Stomach (tissue), 9 donors: ENCODE data around the gene RPP30. TPM values are rescaled to one million over a fixed set of nuclear protein-coding genes. Genes with fewer than 3 reads are reported as not detected.

Experiments
- DNase-seq, 2 donors: peaks; one replicate each; pipeline versions ENCODE4 v3.0.0 to v3.0.0-alpha.2; 2013 to 2019
- H3K27ac ChIP-seq, 5 donors: fragments of 200-600 bp in 4 of 5; sonication (generic) in 4 of 5; one replicate each; pipeline ENCODE4 v1.5.1; 2013 to 2019; ENCODE audit warnings: mild to moderate bottlenecking in 1 of 5, moderate library complexity in 1 of 5
- H3K27me3 ChIP-seq, 3 donors: fragments of 200-600 bp; sonication (generic); one replicate each; pipeline ENCODE4 v1.5.1; 2017 to 2019; ENCODE audit warnings: mixed run types in 1 of 3
- H3K36me3 ChIP-seq, 4 donors: fragments of 200-600 bp; sonication (generic); 1 replicate in 3 of 4; 2 replicates in 1 of 4; pipeline ENCODE4 v1.5.1; 2016 to 2019
- H3K4me1 ChIP-seq, 4 donors: fragments of 200-600 bp; sonication (generic); one replicate each; pipeline ENCODE4 v1.5.1; 2016 to 2019
- H3K4me3 ChIP-seq, 4 donors: fragments of 200-600 bp; sonication (generic) in 3 of 4; one replicate each; pipeline ENCODE4 v1.5.1; 2016 to 2019; ENCODE audit warnings: mild to moderate bottlenecking in 1 of 4
- H3K9me3 ChIP-seq, 4 donors: fragments of 200-600 bp; sonication (generic); one replicate each; pipeline ENCODE4 v1.5.1; 2016 to 2019
- EP300 ChIP-seq: sonication (generic); formaldehyde crosslinking; IDR thresholded peaks from one replicate; pipeline ENCODE4 v1.6.1; 2017; ENCODE audit warnings: antibody characterized with exemption
- POLR2A ChIP-seq, 4 donors: fragments of 450-650 bp; IDR thresholded peaks; one replicate each; pipeline ENCODE4 v1.6.1; 2016; ENCODE audit warnings: antibody characterized with exemption in 4 of 4, control low read depth in 2 of 4, mild to moderate bottlenecking in 1 of 4, moderate library complexity in 1 of 4
- POLR2AphosphoS5 ChIP-seq, 3 donors: sonication (generic); formaldehyde crosslinking; IDR thresholded peaks; one replicate each; pipeline ENCODE4 v1.6.1; 2016; ENCODE audit warnings: antibody characterized with exemption in 3 of 3
- WGBS, 5 donors: extraction: QIAGEN DNeasy Blood & Tissue Kit in 3 of 5; methylation state at CpG; one replicate each; pipeline versions ENCODE4 v1.1.5 to v1.1.7; 2013 to 2018; 5-methylcytosine and 5-hydroxymethylcytosine counted together
- intact Hi-C: fragments of 100-400 bp; cut with DNase I; formaldehyde crosslinking; loops from one replicate; pipeline ENCODE4 v1.15.1; 2023; ENCODE audit warnings: low total_unique reads
- polyA plus RNA-seq, 3 donors: library from polyadenylated mRNA; stranded (reverse); fragments of 200-250 nt; gene quantifications; one replicate each; pipeline ENCODE4 v1.2.3, GENCODE V29; 2013
- total RNA-seq, 5 donors: library from RNA; depleted of rRNA; stranded (reverse); fragments of >200 nt; gene quantifications; one replicate each; pipeline versions ENCODE4 v1.1.0 to v1.2.3, GENCODE V29; 2014 to 2016
- TF ChIP-seq, protein P1 (sequence below), 7 experiments: fragments of 450-650 bp in 4 of 7; fragments of 200-600 bp in 3 of 7; sonication (generic) in 3 of 7; IDR thresholded peaks; one replicate each; pipeline ENCODE4 v1.5.1; 2016 to 2019; ENCODE audit warnings: antibody characterized with exemption in 7 of 7, control low read depth in 2 of 7, mild to moderate bottlenecking in 1 of 7
- donor health status: healthy with polysubstance abuse.
- donor health status: Bipolar disorder and iron deficiency.
- donor health status: healthy.

The RPP30 gene
- total and polyA plus RNA-seq, 8 donors = 8.8 to 53.4 (median 24.1) TPM

GRCh38 chr10:90914992-90915765, 43.4 kb downstream of the RPP30 start:
- peaks cover 0 to 13% (median 3%) of the 10 kb centered on the region in 4 donors for H3K4me1 ChIP-seq
- DNase-seq = no peak
- H3K27me3 ChIP-seq = peaks cover 0 to 23% (median 4%) of the 10 kb centered on the region in 3 donors
- no peaks in the 10 kb centered on the region for H3K9me3 ChIP-seq
- 78 to 86% (median 83%) methylated on average over 9 to 10 of the region's 10 CpGs for WGBS, 5 donors
- H3K27ac ChIP-seq = no peak overlapping the region
- TF ChIP-seq EP300 (no peak), POLR2AphosphoS5 (IDR thresholded peaks at IDR 0.05) (no peak), POLR2A (IDR thresholded peaks at IDR 0.05) (no peak)
- TF ChIP-seq, protein P1, sequence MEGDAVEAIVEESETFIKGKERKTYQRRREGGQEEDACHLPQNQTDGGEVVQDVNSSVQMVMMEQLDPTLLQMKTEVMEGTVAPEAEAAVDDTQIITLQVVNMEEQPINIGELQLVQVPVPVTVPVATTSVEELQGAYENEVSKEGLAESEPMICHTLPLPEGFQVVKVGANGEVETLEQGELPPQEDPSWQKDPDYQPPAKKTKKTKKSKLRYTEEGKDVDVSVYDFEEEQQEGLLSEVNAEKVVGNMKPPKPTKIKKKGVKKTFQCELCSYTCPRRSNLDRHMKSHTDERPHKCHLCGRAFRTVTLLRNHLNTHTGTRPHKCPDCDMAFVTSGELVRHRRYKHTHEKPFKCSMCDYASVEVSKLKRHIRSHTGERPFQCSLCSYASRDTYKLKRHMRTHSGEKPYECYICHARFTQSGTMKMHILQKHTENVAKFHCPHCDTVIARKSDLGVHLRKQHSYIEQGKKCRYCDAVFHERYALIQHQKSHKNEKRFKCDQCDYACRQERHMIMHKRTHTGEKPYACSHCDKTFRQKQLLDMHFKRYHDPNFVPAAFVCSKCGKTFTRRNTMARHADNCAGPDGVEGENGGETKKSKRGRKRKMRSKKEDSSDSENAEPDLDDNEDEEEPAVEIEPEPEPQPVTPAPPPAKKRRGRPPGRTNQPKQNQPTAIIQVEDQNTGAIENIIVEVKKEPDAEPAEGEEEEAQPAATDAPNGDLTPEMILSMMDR (IDR thresholded peaks at IDR 0.05) = no peak
- intact Hi-C loops = no loop called here
- no peaks in the 10 kb centered on the region for H3K36me3 ChIP-seq
- no peak overlapping the region for H3K4me3 ChIP-seq

GRCh38 chr10:90915766-90916075, 43.9 kb downstream of the RPP30 start:
- Histone ChIP-seq H3K36me3 (no peaks in the 10 kb centered on the region), H3K9me3 (no peaks in the 10 kb centered on the region), H3K4me3 (no peak overlapping the region), H3K27me3 (peaks cover 0 to 27% (median 4%) of the 10 kb centered on the region in 3 donors), H3K4me1 (peaks cover 0 to 13% (median 3%) of the 10 kb centered on the region in 4 donors), H3K27ac (no peak overlapping the region)
- 60 to 83% (median 74%) methylated on average over 10 to 11 of the region's 11 CpGs for WGBS, 5 donors
- TF ChIP-seq POLR2AphosphoS5 (IDR thresholded peaks at IDR 0.05) = no peak
- no peak for TF ChIP-seq EP300
- TF ChIP-seq, protein P1 (IDR thresholded peaks at IDR 0.05) = no peak
- TF ChIP-seq POLR2A (IDR thresholded peaks at IDR 0.05) = no peak
- no peak for DNase-seq
- intact Hi-C loops = no loop called here

GRCh38 chr10:90916392-90917237, 44.8 kb downstream of the RPP30 start:
- intact Hi-C loops = no loop called here
- Histone ChIP-seq H3K27ac (no peak overlapping the region), H3K27me3 (peaks cover 0 to 34% (median 4%) of the 10 kb centered on the region in 3 donors), H3K4me1 (peaks cover 0 to 9% (median 2%) of the 10 kb centered on the region in 4 donors), H3K9me3 (no peaks in the 10 kb centered on the region), H3K36me3 (no peaks in the 10 kb centered on the region), H3K4me3 (no peak overlapping the region)
- no peak for DNase-seq
- 79 to 85% (median 82%) methylated on average over 6 of the region's 6 CpGs for WGBS, 5 donors
- no peak for TF ChIP-seq POLR2AphosphoS5 (IDR thresholded peaks at IDR 0.05)
- TF ChIP-seq EP300 = no peak
- no peak for TF ChIP-seq POLR2A (IDR thresholded peaks at IDR 0.05)
- TF ChIP-seq, protein P1 (IDR thresholded peaks at IDR 0.05) = no peak

DNA sequence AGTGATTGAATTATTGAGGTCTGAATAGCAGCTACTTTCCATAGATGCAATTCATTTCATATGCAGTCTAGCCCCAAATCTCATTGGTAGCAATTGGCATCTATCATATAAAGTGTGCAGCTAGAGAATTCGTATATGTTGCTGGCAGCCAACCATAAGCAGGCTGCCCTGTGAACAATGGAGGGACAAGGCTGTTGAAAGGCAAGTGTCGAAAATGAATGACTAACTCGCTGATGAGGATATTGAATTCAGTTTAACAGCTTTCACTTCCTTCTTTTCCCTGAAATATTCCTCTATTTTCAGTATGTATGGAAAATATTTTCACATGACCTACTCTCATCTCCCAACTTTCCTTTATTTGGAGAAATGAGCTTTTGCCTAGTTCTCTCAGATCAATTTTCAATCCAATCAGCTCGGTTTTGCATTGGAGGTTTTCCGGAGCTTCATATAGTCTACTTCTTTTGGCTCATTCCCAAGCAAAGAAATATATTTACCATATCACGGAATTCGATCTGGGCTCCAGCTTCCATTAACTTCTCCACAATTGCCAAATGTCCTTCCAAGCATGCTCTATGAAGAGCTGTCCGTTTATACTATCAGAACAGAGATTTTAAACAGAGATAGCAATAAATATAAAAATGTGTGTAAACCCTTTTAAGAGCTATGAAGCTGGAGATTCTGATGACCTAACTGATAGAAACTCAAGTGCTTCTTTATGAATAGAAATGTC, 45.6 kb downstream of the RPP30 start:
- H3K9me3 ChIP-seq = no peaks in the 10 kb centered on the region

More for the DNA sequence above, 45.6 kb downstream of the RPP30 start:
- Histone ChIP-seq H3K27ac (no peak overlapping the region), H3K4me1 (peaks cover 0 to under 1% (median 0%) of the 10 kb centered on the region in 4 donors), H3K27me3 (peaks cover 0 to 34% (median 4%) of the 10 kb centered on the region in 3 donors), H3K4me3 (no peak overlapping the region), H3K36me3 (no peaks in the 10 kb centered on the region)
- intact Hi-C loops = no loop called here
- 62 to 72% (median 66%) methylated on average over 8 of the region's 8 CpGs for WGBS, 5 donors
- no peak for TF ChIP-seq POLR2A (IDR thresholded peaks at IDR 0.05)
- no peak for TF ChIP-seq EP300
- TF ChIP-seq, protein P1 (IDR thresholded peaks at IDR 0.05) = no peak
- no peak for TF ChIP-seq POLR2AphosphoS5 (IDR thresholded peaks at IDR 0.05)
- no peak for DNase-seq
